GM19397 (cell line): ENCODE measurements around the gene GSTT4.
"Not testable (repeated sequence)": the region's sequence is repeated elsewhere in the genome, so short reads cannot be mapped to it uniquely, and the experiment has no call there.

ENCODE experiments used
- ATAC-seq: cut with Tn5 transposase; IDR thresholded peaks from one replicate; pipeline ENCODE4 v1.9.1; 2021; ENCODE audit warnings: mild to moderate bottlenecking, moderate library complexity; ENCODE audit not compliant: unreplicated experiment

The GSTT4 gene

DNA sequence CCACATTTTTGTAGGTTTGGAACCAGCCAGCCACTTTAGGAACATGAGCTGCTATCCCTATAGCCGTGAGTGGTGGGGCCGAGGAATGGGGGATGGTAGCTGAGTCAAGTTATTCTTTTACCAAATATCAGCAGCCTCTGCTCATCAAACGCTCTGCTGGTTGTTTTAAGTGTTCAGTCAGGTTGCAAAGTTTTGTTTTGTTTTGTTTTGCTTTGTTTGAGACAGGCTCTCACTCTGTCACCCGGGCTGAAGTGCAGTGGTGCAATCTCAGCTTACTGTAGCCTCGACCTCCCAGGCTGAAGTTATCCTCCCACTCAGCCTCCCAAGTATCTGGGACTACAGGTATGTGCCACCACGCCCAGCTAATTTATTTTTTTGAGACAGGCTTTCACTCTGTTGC lies 20.2 kb upstream of the GSTT4 start:
- ATAC-seq, result no peak

DNA sequence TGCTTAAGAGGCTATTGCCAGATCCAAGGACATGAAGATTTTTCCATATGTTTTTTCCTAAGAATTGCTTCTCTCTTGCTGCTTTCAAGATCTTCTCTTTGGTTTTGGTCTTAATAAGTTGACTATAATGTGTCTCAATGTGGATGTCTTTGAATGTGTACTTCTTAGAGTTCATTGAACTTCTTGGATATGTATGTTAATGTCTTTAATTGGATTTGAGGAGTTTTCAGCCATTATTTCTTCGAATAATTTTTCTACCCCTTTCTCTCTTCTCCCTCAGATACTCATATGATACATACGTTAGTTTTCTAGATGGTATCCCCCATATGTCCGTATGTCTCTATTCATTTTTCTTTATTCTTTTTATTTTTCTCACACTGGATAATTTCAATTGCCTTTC lies 19.1 kb upstream of the GSTT4 start:
- ATAC-seq, result no peak

DNA sequence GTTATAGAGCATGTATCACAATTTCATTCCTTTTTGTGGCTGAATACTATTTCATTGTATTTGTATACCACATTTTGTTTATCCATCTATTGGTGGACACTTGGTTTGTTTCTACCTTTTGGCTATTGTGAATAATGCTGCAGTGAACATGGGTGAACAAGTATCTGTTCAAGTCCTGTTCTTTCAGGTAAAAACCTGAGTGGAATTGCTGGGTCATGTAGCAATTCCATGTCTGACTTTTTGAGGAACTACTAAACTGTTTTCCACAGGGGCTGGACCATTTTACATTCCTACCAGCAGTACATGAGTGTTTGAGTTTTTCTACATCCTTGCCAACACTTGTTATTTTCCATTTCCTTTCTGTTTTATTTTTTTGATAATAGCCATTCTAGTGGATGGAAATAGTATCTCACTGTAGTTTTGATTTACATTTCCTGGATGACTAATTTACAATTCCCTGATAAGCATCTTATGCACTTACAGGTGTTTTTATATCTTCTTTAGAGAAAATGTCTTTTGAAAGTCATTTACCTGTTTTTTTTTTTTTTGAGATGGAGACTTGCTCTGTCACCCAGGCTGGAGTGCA lies 18.0 kb upstream of the GSTT4 start:
- no peak for ATAC-seq

DNA sequence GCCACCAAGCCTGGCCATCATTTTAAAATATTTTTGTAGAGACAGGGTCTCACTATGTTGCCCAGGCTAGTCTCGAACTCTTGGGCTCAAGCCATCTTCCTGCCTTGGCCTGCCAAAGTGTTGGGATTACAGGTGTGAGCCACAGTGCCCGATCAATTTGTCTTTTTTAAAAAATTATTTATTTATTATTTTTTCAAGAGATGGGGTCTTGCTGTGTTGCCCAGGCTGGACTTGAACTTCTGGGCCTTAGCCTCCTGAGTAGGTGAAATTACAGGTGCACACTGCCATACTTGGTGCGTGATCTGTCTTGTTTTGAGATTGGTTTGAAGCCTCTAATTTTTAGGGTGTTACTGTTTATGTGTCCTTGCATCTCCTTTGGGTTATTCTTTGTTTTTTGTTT lies 16.1 kb upstream of the GSTT4 start:
- ATAC-seq, result no peak

DNA sequence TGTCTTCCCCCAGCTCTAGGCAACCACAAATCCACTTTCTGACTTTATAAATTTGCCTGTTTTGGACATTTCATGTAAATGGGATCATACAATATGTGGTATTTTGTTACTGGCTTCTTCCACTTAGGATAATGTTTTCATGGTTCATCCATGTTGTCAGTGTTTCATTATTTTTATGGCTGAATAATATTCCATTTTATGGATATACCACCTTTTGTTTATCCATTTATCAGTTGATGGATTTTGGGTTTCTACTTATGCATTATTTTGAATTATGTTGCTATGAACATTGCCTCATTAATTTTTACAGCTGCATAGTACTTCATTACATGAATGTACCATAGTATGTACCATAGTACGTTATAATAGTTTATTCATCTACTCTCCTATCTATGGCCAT lies 10.9 kb upstream of the GSTT4 start:
- ATAC-seq, result no peak

DNA sequence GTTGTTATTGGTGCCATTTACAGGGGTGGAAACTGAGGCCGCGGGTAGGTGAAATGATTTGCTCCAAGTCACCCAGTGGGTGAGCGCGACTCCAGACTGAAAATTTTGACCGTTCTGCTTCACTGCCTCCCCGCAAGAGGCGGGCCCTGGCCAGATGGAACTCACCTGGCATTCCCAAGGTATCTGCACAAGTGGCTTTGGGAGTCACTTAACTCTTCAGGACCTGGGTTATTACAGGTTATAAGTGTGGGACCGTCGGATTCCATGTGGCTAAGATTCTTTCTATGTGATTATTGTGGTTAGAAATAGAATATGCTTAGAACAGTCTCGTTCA lies 6.4 kb upstream of the GSTT4 start:
- no peak for ATAC-seq

DNA sequence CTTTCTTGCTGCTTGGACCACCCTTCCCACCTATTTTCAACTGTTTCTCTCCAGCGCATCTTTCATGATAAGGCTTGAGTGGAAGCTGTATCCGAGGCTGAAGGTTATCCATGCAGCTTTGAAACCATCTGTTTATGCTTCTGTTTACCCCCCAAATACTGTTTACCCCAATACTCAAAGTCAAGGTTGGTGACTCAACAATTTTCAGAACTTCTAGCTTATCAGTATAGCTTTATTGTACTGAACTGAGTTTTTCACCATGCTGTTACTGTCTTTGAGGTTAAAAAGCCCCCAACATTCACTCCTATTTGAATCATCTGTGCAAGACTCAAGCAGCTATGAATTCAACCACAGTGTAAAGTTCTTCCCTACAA lies 4.8 kb upstream of the GSTT4 start:
- no peak for ATAC-seq

DNA sequence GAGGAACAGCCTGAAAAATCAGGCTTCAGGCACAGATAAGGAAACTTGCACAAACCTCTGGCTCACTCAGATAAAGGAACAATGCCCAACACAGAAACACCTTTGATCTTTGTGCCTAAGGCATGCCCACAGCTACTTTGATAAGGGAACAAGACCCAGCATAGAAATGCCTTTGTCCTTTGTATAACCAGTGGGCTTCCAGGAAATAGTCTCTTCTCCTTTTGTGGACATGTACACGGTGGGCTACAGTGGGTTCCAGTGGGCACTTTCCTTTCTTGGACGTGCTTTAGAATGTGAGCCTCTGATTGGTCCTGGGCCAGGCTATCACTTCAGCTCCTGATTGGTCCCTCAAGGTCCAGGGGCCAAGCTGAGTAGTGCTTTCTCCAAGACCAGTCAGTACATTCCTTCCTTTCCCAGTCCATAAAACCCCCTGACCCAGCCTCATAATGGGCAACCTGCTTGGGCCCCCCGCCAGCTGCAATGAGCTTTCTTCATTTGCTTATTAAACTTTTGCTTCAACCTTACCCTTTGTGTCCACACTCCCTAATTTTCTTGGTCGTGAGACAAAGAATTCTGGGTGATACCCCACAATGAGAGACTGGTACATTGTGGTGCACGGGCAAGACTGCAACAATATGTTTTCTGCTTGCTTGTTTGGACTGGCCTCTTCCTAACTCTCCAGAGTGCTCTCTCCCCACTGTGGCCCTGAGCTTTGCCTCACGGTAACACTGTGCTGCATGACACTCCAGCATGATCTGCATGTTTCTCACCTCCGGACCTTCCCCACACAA lies 4.2 kb upstream of the GSTT4 start:
- ATAC-seq, result no peak

DNA sequence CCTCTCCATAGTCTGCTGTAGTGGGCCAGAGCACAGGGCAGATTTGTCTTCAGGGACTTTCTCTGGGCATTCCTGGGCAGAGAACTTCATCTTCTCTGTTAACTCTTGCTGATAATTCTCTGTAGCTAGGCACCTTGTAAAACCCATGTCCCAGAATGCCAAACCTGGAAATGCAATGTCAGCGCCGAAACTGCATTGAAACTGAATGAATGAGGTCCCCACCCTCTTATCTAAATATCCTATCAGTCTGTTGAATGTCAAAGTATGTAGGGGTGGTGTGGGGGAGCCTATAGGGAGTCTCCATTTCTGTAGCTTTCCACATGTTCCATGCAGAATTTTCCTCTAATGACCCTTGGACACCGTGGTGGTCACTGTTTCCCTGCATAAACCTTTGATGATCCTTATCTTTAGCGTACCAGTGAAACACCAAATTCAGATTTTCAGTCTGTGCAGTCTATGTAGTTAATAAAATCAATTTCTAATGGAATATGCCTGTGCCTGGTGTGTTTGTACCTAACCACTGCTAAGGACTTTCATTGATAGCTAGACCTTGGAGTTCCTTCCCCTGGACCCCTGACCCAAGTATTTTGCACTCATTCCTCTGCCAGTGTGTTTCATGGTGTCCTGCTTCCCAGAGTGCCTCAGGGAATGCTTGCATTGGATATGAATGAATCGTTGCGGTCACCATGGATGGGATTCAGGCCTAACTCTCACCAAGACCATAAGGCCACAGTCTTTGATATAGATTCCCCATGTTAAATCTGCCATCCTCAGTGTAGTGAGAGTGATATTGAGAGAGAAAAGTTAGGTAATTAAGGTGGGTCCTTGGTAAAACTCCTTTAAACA lies 3.4 kb upstream of the GSTT4 start:
- no peak for ATAC-seq

DNA sequence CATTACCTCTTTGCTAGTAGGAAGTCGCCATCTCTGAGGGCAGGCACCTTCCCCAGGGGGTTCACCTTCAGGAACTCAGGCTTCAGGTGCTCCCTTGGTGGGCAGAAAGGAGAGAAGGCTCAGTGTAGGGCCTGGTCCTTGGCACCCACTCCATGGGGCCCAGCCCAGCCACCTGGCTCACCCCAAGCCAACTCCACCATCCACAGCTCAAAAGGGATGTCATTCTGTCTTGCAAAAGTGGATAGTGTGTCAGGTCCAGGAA lies 2.7 kb upstream of the GSTT4 start:
- ATAC-seq, result no peak

DNA sequence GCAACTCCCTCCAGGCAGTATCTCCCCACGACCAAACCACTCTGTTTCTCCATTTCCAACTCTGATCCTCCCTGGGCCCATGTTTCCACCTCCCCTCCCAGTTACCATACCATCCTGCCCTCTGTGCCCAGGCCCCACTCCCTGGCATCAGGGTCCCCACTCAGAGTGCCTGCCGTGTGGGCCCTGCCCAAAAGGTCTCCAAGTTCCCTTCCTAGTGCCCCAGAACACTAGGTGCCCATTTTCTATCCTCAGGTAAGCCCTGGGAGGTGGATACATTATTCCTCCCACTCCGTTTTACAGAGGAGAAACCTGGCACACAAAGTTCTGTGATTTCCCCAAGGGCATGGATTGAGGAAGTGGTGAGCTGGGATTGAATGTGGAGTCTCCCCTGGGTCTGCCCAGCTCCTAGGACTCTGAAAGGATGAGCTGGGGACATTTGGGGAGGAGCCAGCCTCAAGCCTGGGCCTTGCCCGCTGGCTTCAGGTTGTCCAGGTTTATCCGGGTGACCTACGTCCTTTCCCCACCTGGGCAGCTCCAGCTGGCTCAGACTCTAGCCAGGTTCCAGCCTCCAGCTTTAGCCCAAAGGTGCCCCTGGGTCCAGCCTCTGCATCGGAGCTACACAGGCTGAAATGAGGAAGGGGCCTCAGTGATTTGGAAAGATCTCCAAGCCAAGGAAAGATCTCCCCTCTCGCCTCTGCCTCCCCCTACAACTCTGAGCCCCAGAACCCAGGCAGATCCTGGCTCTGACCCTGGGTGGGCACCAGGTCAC lies 2.2 kb upstream of the GSTT4 start:
- ATAC-seq, result no peak

DNA sequence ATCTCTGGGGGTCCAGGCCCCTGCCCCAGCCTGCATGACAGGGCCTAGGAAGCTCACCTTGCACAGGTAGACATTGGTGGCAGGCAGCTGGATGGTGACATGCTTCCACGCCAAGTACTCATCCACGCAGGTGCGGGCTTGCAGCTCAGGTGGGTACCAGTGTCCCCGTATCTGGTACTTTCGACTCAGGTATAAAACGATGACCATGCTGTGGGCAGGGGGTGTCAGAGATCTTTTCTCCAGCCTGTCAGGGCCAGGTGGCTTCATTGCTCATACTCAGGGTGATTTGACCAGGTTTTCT lies 1.6 kb upstream of the GSTT4 start:
- no peak for ATAC-seq

DNA sequence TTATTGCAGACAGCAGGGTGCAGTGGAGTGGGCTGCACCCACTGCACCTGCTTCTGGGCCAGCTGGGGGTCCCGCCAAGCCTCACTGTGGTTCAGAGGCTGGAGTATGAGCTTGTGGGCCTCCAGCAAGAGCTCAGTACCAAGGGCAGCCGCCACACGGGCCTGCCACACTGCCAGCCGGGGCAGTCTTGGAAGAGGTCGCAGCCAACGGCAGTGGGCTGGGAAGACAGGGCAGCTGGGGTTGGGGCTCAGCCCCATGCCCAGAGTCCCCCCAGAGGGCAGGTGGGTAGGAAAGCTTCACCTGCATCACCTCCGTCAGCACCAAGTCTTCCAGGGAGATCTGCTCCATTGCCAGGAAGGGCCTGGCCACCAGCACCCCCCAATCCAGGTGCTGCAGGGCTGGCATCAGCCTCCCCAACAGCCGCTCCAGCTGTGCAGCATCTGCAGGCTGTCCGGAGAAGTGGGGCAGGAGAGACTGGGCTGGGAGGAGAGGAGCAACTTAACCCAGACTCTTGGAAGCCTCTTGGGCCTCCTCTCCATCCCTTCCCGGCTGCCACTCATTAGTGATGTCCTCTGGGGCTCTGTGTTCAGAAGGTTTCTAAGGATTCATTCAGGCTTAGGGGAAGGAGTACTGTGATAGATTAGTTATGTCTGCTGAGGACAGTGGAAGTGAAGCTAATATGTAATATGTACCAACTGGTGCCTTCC lies 1.1 kb upstream of the GSTT4 start:
- ATAC-seq, result no peak

DNA sequence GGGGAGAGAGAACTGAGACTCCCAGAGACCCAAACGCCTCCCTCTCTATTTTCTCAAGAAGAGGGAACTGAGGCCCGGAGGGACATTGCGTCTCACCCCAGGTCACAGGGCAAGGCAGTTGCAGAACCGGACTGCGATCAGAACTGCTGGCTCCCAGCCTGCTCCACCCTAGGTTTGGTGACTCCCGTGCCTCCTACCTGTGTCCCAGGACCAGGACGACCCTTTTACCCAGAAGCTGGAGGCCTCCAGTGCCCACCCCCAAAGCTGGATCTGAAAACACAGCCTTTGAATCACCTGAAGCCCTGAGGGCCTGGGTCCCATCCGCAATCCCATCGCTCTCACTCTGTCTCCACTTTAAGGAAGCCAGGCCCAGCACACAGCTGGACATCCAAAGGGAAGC lies 1.4 kb downstream of the GSTT4 start:
- ATAC-seq, result no peak

DNA sequence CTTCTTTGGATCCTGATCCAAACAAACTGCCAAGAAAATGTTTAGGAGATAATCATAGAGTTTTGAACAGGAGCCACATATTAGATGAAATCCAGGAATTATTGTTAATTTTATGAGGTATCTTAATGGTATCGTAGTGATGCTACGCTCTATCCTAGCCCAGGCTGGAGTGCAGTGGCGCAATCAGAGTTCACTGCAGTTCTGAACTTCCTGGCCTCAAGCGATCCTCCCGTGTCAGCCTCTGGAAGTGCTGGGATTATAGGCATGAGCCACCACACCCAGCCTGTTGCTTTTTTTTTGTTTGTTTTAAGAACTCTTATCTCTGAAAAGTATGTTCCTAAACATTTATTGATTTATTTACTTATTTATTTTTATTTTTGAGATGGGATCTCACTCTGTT lies 2.4 kb downstream of the GSTT4 start:
- ATAC-seq, result no peak

DNA sequence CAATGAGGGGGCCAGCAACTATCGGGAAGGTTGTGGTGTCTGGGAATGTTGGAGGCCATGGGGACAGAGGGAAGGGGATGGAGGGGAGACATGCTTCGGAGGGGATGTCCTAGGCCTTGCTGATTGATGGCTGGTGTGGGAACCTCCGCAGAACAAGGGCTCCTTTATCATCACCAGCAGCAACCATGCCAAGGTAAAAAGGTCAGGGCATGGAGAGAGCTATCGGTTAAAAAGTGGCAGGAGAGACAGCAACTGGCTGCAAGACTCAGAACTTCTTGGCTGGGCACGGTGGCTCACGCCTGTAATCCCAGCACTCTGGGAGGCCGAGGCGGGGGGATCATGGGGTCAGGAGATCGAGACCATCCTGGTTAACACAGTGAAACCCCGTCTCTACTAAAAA lies 3.0 kb downstream of the GSTT4 start:
- no peak for ATAC-seq

DNA sequence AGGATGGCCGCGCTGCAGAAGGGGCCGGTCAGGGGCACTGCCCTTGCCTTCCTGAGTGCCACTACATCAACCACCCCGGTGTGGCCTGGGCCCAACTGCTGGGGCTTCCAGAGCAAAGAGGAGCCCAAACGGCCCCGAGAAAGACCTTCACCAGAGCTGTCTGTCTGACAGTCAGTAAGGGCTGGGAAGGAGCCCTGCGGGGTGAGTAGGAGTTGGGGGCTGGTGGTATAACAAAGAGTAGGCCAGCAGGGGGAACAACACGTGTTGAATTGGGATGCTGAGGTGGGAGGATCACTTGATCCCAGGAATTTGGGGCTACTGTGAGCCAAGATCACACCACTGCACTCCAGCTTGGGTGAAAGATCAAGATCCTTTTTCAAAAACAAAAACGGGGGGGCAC lies 3.9 kb downstream of the GSTT4 start:
- no peak for ATAC-seq

DNA sequence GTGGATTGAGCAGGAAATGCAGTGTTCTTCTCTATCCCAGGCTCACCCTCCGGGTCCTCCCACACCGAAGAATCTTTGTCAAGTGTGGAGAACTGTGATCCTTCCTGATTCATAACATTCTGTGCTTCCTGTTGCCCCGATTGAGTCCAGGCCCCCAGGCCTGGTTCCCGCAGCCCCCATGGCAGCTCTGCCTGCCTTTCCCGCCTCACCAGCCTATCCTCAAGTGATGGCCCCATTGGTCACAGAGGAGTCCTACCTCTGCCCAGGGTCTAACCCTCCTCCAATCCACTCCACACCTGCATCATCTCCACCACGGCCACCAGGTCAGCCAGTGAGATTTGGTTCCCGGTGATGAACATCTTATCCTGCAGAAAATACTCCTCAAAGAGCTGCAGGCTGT lies 5.5 kb downstream of the GSTT4 start:
- not testable (repeated sequence) for ATAC-seq

DNA sequence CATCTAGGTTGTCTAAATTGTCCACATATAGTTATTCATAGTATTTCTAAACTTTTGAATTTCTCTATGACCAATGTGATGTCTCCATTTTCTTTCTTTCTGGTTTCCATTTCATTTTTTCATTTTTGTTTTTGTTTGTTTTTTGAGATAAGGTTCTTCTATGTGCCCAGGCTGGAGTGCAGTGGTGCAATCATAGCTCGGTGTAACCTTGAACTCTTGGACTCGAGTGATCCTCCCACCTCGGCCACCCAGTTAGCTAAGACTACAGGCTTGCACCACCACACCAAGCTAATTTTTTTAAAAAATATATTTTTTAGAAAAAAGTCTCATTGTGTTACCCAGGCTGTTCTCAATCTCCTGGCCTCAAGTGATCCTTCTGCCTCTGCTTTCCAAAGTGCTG lies 8.2 kb downstream of the GSTT4 start:
- no peak for ATAC-seq

DNA sequence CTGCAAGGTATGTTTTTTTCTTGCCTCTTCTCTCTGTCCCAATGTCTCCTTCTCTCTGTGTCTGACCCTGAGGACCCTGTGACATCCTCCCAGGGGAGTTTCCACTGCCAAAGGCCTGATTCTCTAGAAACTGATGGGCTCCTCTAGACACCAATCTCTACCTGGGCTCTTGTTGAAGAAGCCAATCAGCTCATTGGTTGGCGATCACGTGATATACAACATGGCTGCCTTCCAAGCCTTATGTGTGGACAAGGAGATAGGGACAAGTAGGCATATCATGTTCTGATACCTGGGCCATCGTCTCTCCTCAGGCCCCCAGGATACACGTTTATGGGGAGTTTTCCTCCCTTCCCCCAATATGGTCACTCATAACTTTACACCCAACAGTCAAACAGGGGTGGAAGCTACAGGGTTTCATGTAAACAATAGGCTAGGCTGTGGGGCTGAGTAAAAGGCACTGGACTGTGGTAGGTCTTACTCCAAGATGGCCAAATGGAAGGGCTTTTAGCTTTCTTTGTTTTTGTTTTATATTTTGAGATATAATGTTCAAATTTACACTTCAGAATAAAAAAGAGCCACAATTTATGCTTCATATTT lies 11.6 kb downstream of the GSTT4 start:
- not testable (repeated sequence) for ATAC-seq

DNA sequence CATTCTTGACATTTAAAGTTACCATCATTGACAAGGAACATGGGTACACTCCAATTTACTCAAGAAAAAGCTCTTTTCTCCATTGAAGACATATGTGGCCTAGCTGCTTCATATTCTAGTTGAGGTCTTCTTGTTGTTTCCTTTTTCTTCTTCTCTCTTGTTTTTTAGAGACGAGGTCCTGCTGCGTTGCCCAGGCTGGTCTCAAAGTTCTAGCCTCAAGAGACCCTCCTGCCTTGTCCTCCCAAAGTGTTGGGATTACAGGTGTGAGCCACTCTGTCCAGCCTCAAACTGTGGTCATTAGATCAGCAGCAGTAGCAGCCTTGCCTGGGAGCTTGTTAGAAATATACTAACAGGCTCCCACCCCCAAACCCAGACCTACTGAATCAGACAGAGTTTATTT lies 12.2 kb downstream of the GSTT4 start:
- ATAC-seq, result not testable (repeated sequence)
